HG03159 (cell line): ENCODE data around the gene EPS8L2.

Experiments used
- ATAC-seq: cut with Tn5 transposase; IDR thresholded peaks from one replicate; pipeline ENCODE4 v1.9.1; 2021; ENCODE audit warnings: mild to moderate bottlenecking, moderate library complexity; ENCODE audit not compliant: unreplicated experiment

Gene EPS8L2

DNA sequence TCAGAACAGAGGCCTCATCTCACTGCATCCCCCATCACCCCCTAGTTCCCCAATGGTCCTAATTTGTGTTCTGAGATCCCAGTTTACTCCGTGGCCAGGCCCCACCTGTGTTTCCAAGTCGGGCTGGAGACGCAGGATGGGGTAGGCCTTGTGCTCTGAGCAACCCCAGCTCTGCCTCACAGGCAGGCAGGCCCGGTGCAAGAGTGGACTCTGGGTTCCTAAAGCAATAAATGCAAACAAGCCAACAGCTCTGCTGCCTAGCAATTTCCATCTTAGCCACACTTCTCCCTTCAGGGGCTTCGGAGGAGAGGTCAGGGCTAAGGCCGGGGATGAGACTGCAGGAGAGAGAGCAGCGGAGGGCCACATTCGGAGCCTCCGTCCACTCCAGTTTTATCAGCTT, 2.5 kb upstream of the EPS8L2 start:
- no peak for ATAC-seq

GRCh38 chr11:704228-704674, 1.8 kb upstream of the EPS8L2 start:
- ATAC-seq = no peak

DNA sequence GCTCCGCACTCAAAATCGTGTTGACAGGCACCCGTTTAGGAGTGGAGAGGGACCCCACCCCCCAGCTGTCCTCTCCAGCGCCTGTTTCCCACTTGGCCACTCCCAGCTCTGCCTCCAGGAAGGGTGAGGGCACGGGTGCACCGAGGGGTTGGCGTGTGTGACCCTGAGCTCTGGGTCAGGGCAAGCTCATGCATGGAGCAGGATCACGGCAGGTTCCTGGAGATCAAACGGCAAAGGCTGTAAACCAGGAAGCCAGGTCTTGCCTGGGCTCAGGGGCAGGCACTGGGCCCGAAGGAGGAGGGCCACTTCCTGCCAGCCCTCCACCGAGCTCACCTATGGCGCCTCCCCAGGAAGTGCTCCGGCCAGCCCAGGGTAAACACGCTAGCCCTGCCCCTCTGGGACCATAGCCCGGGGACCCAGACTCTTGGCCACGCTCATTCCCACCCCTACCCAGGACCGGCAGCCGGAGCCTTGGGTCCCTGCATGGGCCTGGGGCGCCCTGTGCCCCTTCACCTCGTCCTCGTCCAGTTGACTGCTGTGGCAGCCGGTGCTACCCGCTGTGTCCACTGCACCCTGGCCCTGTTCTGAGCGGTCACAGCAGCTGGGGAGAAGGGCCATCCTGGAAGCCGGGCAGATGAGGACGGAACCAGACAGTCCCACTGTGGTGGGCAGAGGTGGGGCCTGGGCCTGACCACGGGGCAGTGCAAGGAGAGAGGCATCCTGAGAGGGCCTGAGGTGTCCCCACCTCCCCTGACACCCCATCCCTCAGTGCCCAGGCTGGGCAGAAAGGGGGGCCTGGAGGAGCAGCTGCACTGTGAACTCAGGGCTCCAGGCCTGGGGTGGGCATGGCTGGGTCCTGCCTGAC, 1.0 kb upstream of the EPS8L2 start:
- ATAC-seq = no peak

- no peak for ATAC-seq
Measured at GRCh38 chr11:706439-706956, 467 bp downstream of the EPS8L2 start.

DNA sequence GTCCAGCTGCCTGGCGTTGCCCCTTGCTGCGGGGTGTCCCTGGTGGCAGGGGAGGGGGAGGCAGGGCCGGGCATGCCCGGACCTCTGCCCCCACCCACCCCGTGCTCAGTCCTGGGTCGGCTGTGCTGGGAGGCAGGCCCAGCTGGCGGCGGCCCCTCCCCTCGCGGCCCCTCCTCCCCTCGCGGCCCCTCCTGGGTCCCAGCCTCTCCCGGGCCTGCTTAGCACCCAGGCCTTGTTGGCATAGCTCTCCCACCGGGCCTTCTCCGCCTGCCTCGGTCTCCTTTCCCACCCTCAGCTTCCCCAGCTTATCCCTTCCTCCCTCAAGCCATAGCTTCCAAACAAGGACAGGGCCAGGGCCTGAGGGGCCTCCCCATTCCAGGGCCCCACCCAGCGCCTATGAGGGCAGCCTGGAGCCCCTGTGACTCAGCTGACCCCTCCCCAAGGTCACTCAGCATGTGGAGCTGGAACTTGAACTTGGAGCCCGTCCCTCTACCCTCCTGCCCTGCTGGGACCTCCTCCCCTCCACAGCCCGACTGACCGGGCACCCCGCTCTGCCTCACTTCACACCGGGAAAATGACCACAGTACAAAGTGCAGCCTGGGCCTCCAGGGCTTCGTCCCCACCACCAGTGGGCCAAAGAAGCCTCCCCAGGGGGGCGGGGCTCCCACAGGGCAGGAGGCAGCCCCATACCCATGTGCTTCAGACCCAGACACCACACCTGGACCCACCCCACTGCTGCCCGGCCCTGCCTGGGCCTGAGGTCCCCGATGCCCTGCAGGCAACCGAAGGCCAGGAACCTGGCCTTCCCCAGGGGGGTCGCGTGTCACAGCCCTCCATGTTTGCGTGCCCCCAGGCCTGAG, 1.2 kb downstream of the EPS8L2 start:
- no peak for ATAC-seq

- no peak for ATAC-seq
Measured at GRCh38 chr11:707817-708420, 1.9 kb downstream of the EPS8L2 start.

DNA sequence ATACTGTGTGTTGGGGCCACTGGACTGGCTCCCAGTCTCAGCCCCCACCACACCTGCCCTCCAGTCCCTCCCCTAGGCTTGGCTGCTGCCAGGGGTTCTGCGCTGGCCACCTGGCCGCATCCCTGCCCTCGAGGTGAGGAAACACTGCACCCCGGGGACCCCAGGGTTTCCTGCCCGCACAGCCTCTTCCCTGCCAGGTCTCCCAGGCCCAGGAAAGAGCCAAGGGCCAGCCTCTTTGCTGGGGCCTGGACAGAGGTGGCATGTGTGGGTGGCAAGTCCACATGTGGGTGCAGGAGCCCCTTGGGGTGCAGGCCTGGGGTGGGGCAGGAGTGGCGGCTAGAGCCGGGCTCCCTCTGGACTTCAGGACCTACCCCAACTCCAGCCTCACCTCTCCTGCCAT, 2.5 kb downstream of the EPS8L2 start:
- ATAC-seq = no peak

GRCh38 chr11:709109-709997, 3.3 kb downstream of the EPS8L2 start:
- no peak for ATAC-seq

GRCh38 chr11:714436-714835, 8.4 kb downstream of the EPS8L2 start:
- no peak for ATAC-seq

DNA sequence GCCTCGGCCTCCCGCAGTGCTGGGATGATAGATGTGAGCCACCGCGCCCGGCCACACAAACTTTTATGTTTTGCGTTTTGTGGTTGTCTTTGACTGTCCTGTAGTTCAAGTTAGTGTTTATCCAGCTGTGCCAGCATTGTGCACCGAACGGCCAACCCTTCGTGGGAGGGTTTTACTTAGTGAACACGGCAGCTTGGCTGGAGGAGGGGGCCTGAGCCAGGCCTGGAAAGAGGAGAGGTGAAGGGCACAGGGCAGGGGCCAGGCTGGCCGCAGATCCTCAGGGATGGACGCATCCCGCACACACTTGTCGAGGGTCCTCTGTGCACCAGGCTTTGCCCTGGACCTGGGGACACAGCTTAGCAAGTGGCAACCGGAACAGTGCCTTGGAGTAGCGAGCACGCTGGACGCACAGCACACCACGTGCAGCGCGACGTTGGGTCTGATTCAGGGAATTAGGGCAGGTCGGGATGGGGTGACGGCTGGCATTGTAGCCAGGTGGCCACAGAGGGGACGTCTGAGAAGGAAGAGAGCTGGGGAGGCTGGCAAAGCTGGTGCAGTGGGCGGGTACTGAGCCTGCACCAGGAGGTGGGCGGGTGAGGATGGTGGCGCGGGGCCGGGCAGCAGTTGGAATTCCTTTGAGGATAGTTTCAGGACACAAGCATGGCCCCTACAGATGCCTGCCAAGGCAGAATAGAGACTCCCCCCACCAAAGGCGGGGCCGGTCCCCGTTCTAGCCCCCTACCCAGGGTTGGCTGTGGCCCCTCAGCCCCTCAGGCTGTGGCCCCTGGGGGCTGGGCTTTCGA, 13.4 kb downstream of the EPS8L2 start:
- ATAC-seq = no peak

DNA sequence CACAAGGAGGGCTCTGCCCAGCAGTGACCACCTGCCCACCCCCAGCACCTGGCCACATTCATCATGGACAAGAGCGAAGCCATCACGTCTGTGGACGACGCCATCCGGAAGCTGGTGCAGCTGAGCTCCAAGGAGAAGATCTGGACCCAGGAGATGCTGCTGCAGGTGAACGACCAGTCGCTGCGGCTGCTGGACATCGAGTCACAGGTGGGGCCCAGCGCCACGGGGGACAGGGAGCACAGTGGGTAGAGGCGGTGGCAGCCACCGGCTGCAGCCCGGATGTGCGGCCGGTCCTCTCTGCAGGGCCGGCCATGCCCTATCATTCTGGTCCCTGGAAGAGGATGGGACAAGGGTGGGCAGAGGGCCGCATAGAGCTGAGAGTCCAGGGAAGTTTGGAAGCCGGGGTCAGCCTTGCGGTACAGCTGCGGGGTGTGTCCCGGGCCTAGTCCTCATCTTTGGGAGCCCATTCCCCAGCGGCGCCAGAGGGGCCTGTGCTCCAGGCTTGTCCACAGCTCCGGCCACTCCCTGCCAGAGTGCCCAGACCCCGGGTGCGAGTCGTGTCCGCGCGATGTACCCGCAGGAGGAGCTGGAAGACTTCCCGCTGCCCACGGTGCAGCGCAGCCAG, 14.1 kb downstream of the EPS8L2 start:
- no peak for ATAC-seq

DNA sequence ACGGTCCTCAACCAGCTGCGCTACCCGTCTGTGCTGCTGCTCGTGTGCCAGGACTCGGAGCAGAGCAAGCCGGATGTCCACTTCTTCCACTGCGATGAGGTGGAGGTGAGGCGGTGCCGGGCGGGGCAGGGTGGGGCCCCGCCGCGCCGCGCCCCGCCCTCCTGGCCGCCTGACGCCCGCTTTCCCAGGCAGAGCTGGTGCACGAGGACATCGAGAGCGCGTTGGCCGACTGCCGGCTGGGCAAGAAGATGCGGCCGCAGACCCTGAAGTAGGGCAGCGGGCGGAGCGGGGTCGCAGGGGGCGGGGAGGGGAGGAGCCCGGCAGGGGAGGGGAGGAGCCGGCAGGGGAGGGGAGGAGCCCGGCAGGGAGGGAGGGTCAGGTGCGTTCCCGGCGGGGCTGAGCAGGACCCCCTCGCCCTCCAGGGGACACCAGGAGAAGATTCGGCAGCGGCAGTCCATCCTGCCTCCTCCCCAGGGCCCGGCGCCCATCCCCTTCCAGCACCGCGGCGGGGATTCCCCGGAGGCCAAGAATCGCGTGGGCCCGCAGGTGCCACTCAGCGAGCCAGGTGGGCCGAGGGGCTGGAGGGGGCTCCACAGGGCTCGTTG, 14.7 kb downstream of the EPS8L2 start:
- ATAC-seq = no peak

- no peak for ATAC-seq
Measured at GRCh38 chr11:721247-721740, 15.3 kb downstream of the EPS8L2 start.

GRCh38 chr11:721741-722345, 15.8 kb downstream of the EPS8L2 start:
- no peak for ATAC-seq

DNA sequence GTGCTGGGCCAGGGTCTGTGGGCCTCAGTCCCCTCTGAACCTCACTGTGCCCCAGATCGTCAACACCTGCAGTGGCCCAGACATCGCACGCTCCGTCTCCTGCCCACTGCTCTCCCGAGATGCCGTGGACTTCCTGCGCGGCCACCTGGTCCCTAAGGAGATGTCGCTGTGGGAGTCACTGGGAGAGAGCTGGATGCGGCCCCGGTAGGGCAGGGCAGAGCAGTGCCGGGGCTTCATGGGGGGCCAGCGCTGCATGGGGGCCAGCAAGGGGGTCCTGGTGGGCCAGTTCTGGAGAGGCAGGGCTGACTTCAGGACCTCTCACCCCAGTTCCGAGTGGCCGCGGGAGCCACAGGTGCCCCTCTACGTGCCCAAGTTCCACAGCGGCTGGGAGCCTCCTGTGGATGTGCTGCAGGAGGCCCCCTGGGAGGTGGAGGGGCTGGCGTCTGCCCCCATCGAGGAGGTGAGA, 16.3 kb downstream of the EPS8L2 start:
- ATAC-seq = no peak

GRCh38 chr11:723120-723883, 17.3 kb downstream of the EPS8L2 start:
- ATAC-seq = no peak
